ENCODE data around the gene PLEKHJ1. TPM values are rescaled to one million over a fixed set of nuclear protein-coding genes. Genes with fewer than 3 reads are reported as not detected.

The PLEKHJ1 gene
- total RNA-seq, 3 donors from 2014 or later: 69.0 to 92.2 (median 71.4) TPM

GRCh38 chr19:2216361-2217225 lies 19.5 kb downstream of the PLEKHJ1 start:
- Mint-ChIP-seq H3K36me3 (ENCODE audit: insufficient read depth) (peaks cover 18% of the 10 kb centered on the region), H3K4me3 (no peak overlapping the region), H3K9me3 (no peaks in the 10 kb centered on the region), H3K4me1 (ENCODE audit: low read depth) (peaks cover 13% of the 10 kb centered on the region), H3K27me3 (ENCODE audit: low read depth) (no peaks in the 10 kb centered on the region)
- no peak for DNase-seq
- ATAC-seq: no peak

GRCh38 chr19:2215281-2215751 lies 20.8 kb downstream of the PLEKHJ1 start:
- Mint-ChIP-seq H3K36me3 (ENCODE audit: insufficient read depth) (peaks cover 16% of the 10 kb centered on the region), H3K4me3 (no peak overlapping the region)

DNA sequence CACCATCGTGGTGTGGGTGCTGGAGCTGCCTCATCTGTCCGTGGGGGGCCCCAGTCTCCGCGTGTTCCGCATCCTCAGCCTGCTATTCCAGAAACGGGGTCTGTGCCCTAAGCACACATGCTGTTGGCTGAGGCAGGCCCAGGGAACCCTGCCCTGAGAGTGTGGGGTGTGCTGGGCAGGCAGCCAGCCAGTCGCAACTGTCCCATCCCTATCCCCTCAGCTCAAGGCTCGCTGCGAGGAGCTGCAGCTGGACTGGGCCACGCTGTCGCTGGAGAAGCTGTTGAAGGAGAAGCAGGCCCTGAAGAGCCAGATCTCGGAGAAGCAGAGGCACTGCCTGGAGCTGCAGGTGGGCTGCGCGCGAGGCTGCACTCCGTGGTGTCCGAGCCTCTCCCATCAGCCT lies 21.9 kb downstream of the PLEKHJ1 start:
- Mint-ChIP-seq H3K4me3 (no peak overlapping the region), H3K4me1 (ENCODE audit: low read depth) (peaks cover 13% of the 10 kb centered on the region), H3K9me3 (no peaks in the 10 kb centered on the region), H3K36me3 (ENCODE audit: insufficient read depth) (peaks cover 17% of the 10 kb centered on the region), H3K27me3 (ENCODE audit: low read depth) (no peaks in the 10 kb centered on the region)
- ATAC-seq (no peak), DNase-seq (no peak)

More at GRCh38 chr19:2215281-2215751, 20.8 kb downstream of the PLEKHJ1 start:
- DNase-seq (peak; percentile 31), ATAC-seq (peak; percentile 69 to 74)
- peaks cover 13% of the 10 kb centered on the region for H3K4me1 Mint-ChIP-seq (ENCODE audit: low read depth)
- H3K9me3 Mint-ChIP-seq: no peaks in the 10 kb centered on the region
- no peaks in the 10 kb centered on the region for H3K27me3 Mint-ChIP-seq (ENCODE audit: low read depth)

DNA sequence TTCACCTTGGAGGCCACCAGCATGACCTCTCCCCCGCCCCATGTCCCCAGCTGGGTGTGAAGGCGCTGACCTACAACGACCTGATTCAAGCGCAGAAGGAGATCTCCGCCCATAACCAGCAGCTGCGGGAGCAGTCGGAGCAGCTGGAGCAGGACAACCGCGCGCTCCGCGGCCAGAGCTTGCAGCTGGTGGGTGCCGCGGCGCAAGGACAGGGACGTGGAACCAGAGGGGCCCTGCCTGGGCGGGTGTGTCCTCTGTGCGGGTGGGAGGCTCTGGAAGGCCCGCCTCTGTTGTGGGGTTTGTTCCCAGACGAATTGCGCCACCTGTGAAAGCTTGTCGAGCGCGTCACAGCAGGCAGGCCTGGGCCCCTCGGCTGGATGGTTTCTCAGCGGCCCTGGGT lies 22.3 kb downstream of the PLEKHJ1 start:
- no peaks in the 10 kb centered on the region for H3K9me3 Mint-ChIP-seq
- peaks cover 13% of the 10 kb centered on the region for H3K4me1 Mint-ChIP-seq (ENCODE audit: low read depth)
- DNase-seq (no peak), ATAC-seq (no peak)
- H3K27me3 Mint-ChIP-seq (ENCODE audit: low read depth): no peaks in the 10 kb centered on the region
- H3K36me3 Mint-ChIP-seq (ENCODE audit: insufficient read depth): peaks cover 17% of the 10 kb centered on the region
- no peak overlapping the region for H3K4me3 Mint-ChIP-seq

DNA sequence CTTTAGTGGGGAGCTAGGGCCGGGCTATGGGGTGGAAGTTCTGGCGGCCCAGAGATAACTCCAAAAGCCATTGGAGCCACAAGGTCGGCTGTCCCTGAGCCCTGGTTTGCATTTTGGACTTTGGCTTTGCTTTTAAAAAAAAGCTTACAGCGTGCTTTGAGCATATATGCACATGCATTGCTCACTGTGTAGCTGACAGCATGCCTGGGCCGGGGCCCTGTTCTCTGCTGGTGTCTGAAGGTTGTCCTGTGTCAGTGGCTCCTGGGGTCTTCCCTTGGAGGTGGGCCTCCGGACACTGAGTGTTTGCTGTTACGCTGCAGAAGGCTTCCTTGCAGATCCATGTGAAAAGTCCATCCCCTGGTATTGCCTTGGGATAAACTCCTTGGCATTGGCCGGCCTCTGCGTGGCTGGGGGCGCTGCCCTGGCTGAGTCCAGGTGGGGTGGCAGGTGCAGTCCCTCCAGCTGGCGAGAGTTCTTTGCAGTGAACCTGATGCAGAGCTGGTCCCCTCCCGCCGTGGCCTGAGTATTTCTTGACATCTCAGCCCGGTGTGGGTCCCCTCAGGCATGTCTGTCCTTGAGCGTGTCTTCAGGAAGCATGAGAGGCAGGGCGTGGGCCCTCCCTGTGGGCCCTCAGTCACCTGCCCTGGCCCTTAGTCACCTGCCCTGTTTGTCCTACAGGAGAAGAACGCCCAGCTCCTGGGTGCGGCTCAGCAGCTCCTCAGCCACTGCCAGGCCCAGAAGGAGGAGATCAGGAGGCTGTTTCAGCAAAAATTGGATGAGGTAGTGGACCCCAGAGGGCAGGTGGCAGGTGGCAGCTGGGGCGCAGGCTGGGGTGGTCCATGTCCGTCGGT lies 23.0 kb downstream of the PLEKHJ1 start:
- H3K4me3 Mint-ChIP-seq: no peak overlapping the region
- ATAC-seq: no peak
- H3K9me3 Mint-ChIP-seq: no peaks in the 10 kb centered on the region
- peaks cover 17% of the 10 kb centered on the region for H3K36me3 Mint-ChIP-seq (ENCODE audit: insufficient read depth)
- H3K27me3 Mint-ChIP-seq (ENCODE audit: low read depth): no peaks in the 10 kb centered on the region
- no peak for DNase-seq
- peaks cover 13% of the 10 kb centered on the region for H3K4me1 Mint-ChIP-seq (ENCODE audit: low read depth)

- H3K9me3 Mint-ChIP-seq: no peaks in the 10 kb centered on the region
- H3K27me3 Mint-ChIP-seq (ENCODE audit: low read depth): no peaks in the 10 kb centered on the region
- no peak for ATAC-seq
- DNase-seq: no peak
- H3K4me1 Mint-ChIP-seq (ENCODE audit: low read depth): peaks cover 13% of the 10 kb centered on the region
- H3K4me3 Mint-ChIP-seq: no peak overlapping the region
- peaks cover 16% of the 10 kb centered on the region for H3K36me3 Mint-ChIP-seq (ENCODE audit: insufficient read depth)
Observed at GRCh38 chr19:2210987-2211740, 25.0 kb downstream of the PLEKHJ1 start.

DNA sequence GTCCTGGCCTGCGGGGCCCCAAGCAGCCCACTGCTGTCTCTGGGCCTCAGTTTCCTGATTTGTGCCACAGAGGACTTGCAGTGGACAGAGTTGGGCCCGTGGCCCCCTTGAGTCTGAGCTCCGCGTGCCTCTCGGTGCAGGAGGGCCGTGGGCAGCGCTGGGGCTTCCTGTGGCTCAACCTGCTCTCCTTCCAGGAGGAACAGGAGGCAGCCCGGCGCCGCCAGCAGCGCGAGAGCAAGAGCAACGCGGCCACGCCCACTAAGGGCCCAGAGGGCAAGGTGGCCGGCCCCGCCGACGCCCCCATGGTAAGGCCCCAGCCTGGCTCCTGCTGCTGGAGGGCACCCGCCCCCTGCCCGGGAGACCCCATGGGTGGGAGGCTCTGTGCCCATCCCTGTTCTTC lies 25.9 kb downstream of the PLEKHJ1 start:
- H3K4me3 Mint-ChIP-seq: no peak overlapping the region
- H3K4me1 Mint-ChIP-seq (ENCODE audit: low read depth): peaks cover 8% of the 10 kb centered on the region
- no peak for ATAC-seq
- DNase-seq: no peak
- no peaks in the 10 kb centered on the region for H3K27me3 Mint-ChIP-seq (ENCODE audit: low read depth)
- H3K36me3 Mint-ChIP-seq (ENCODE audit: insufficient read depth): peaks cover 14% of the 10 kb centered on the region
- no peaks in the 10 kb centered on the region for H3K9me3 Mint-ChIP-seq

DNA sequence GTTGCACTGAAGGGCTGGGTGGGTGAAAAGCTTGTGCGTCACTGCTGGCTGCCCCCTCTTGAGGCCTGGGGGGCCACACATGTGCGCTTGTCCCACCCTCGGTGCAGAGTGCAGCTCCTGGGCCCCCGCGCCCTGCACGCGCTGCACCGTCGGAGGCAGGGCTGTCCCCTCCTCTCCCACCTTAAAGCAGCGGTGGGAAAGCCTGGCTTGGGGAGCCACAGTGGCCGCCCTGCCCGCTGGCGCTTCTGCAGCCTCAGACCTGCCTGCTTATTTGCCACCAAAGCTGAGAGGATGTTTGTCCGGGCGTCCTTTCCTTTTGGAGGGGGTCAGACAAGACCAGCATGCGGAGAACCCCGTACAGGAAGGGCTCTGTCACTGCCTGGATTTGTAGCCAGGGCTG lies 26.7 kb downstream of the PLEKHJ1 start:
- Mint-ChIP-seq H3K4me1 (ENCODE audit: low read depth) (peaks cover 1% of the 10 kb centered on the region), H3K36me3 (ENCODE audit: insufficient read depth) (peaks cover 15% of the 10 kb centered on the region), H3K9me3 (no peaks in the 10 kb centered on the region), H3K27me3 (ENCODE audit: low read depth) (no peaks in the 10 kb centered on the region), H3K4me3 (no peak overlapping the region)
- DNase-seq (no peak), ATAC-seq (no peak)

- DNase-seq (no peak), ATAC-seq (no peak)
- no peaks in the 10 kb centered on the region for H3K27me3 Mint-ChIP-seq (ENCODE audit: low read depth)
- peaks cover 19% of the 10 kb centered on the region for H3K36me3 Mint-ChIP-seq (ENCODE audit: insufficient read depth)
- no peaks in the 10 kb centered on the region for H3K9me3 Mint-ChIP-seq
- peaks cover 1% of the 10 kb centered on the region for H3K4me1 Mint-ChIP-seq (ENCODE audit: low read depth)
- H3K4me3 Mint-ChIP-seq: no peak overlapping the region
Observed at GRCh38 chr19:2208975-2209374, 27.2 kb downstream of the PLEKHJ1 start.

- peak; percentile 30 for DNase-seq
Observed at GRCh38 chr19:2207991-2208860, 27.9 kb downstream of the PLEKHJ1 start.

DNA sequence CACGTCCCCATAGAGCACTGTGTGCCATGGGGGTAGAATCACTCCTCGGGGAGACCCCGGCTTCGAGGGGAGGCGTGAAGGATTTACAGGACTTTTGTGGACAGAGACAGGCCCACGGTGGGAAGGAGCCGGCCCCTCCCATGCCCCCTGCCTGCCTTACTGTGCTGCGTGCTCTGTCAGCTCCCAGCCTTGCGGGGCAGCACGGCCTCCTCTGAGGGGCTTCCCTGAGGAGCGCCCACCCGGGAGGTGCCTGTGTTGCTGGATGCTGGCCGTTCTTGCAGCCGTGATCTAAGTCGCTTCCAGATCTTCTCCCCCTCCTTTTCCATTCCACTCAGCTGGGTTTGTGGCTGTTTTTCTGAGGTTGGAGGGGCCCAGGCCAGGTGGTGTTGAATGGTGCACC lies 29.1 kb downstream of the PLEKHJ1 start:
- H3K4me1 Mint-ChIP-seq (ENCODE audit: low read depth): no peaks in the 10 kb centered on the region
- H3K9me3 Mint-ChIP-seq: no peaks in the 10 kb centered on the region
- no peaks in the 10 kb centered on the region for H3K27me3 Mint-ChIP-seq (ENCODE audit: low read depth)
- no peak for ATAC-seq
- no peak overlapping the region for H3K4me3 Mint-ChIP-seq
- no peak for DNase-seq
- H3K36me3 Mint-ChIP-seq (ENCODE audit: insufficient read depth): peaks cover 19% of the 10 kb centered on the region

More at GRCh38 chr19:2207991-2208860, 27.9 kb downstream of the PLEKHJ1 start:
- Mint-ChIP-seq H3K27me3 (ENCODE audit: low read depth) (no peaks in the 10 kb centered on the region), H3K9me3 (no peaks in the 10 kb centered on the region), H3K4me1 (ENCODE audit: low read depth) (no peaks in the 10 kb centered on the region), H3K4me3 (no peak overlapping the region), H3K36me3 (ENCODE audit: insufficient read depth) (peaks cover 19% of the 10 kb centered on the region)
- ATAC-seq: no peak

DNA sequence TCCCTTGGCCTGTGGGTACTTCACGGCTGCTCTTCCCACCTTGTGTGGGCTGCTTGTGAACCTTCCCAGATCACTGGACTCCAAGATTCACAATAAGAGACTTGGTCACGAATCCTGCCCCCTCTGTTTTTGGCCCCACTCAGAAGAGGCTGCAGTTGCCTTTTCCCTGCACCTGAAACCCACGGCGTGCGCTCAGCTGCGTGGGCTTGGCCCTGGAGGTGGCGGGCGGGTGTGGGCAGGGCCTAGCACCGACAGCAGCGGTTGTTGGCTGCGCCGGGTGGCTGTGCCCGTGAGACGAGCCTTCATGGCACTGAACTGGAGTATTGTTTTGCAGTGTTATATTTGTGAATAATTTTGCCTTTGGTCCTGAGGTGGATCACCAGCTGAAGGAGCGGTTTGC lies 33.8 kb downstream of the PLEKHJ1 start:
- no peak for DNase-seq
- H3K9me3 Mint-ChIP-seq: no peaks in the 10 kb centered on the region
- peaks cover 13% of the 10 kb centered on the region for H3K36me3 Mint-ChIP-seq (ENCODE audit: insufficient read depth)
- peaks cover 5% of the 10 kb centered on the region for H3K4me1 Mint-ChIP-seq (ENCODE audit: low read depth)
- ATAC-seq: no peak
- no peaks in the 10 kb centered on the region for H3K27me3 Mint-ChIP-seq (ENCODE audit: low read depth)
- no peak overlapping the region for H3K4me3 Mint-ChIP-seq

GRCh38 chr19:2201473-2202148 lies 34.5 kb downstream of the PLEKHJ1 start:
- Mint-ChIP-seq H3K4me3 (no peak overlapping the region), H3K9me3 (no peaks in the 10 kb centered on the region), H3K36me3 (ENCODE audit: insufficient read depth) (peaks cover 16% of the 10 kb centered on the region), H3K4me1 (ENCODE audit: low read depth) (peaks cover 5% of the 10 kb centered on the region), H3K27me3 (ENCODE audit: low read depth) (no peaks in the 10 kb centered on the region)
- ATAC-seq: no peak
- DNase-seq: no peak

Data from activated T-cell treated with anti-CD3 and anti-CD28 coated beads, Interleukin-2, amount 50 U/mL, for 4 hours (primary cell).